ENCODE data around the gene HCN2. TPM values are rescaled to one million over a fixed set of nuclear protein-coding genes. Genes with fewer than 3 reads are reported as not detected.

HCN2 gene
- total RNA-seq, 2 experiments from 2014 or later = 0.18 TPM

DNA sequence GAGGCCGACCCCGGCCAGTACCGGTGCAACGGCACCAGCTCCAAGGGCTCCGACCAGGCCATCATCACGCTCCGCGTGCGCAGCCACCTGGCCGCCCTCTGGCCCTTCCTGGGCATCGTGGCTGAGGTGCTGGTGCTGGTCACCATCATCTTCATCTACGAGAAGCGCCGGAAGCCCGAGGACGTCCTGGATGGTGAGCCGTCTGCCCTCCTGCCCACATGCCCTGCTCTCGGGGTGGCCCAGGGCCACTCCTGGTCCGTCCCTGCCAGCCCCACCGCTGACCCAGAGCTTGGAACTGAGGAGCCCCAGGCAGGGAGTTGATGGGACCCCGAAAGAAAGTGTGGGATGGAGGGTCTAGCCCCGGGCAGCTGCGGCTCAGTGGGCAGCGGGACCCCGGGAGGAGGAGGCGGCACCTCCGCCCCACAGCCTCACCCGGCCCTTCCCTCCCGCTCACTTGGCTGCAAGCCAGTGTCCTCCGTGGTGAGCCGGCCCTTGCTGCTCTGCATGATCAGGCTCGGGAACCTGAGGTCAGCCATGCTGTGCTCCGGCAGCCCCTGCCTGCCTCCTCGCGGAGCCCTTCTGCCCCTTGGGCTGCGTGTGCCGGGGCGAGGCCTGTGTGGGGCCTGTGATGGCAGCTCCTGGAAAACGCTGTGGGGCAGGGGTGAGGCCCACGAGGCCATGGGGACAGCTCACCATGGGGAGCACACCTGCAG is 8.1 kb upstream of the HCN2 start:
- Mint-ChIP-seq H3K36me3 (ENCODE audit: low read depth) (peaks cover 11% of the 10 kb centered on the region), H3K9me3 (no peaks in the 10 kb centered on the region), H3K4me1 (ENCODE audit: low read depth) (peaks cover 12% of the 10 kb centered on the region), H3K4me3 (no peak overlapping the region), H3K27me3 (peaks cover 2% of the 10 kb centered on the region), H3K27ac (no peak overlapping the region)
- CTCF ChIA-PET = no interaction called here
- TF ChIP-seq, protein P1, sequence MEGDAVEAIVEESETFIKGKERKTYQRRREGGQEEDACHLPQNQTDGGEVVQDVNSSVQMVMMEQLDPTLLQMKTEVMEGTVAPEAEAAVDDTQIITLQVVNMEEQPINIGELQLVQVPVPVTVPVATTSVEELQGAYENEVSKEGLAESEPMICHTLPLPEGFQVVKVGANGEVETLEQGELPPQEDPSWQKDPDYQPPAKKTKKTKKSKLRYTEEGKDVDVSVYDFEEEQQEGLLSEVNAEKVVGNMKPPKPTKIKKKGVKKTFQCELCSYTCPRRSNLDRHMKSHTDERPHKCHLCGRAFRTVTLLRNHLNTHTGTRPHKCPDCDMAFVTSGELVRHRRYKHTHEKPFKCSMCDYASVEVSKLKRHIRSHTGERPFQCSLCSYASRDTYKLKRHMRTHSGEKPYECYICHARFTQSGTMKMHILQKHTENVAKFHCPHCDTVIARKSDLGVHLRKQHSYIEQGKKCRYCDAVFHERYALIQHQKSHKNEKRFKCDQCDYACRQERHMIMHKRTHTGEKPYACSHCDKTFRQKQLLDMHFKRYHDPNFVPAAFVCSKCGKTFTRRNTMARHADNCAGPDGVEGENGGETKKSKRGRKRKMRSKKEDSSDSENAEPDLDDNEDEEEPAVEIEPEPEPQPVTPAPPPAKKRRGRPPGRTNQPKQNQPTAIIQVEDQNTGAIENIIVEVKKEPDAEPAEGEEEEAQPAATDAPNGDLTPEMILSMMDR (IDR thresholded peaks at IDR 0.05) = no peak
- POLR2A ChIA-PET = interaction anchor here (1.0 to 1.3 kb wide), 2 partner anchors 9 to 15 kb away, joined by 3 to 5 read pairs; partner anchors contain the start of gene BSG
- DNase-seq (no peak), ATAC-seq (no peak)
- intact Hi-C loops (cut with micrococcal nuclease) = loop anchor here (10.0 kb wide), 1 partner anchor 153 kb away; no protein-coding TSS in a partner anchor

DNA sequence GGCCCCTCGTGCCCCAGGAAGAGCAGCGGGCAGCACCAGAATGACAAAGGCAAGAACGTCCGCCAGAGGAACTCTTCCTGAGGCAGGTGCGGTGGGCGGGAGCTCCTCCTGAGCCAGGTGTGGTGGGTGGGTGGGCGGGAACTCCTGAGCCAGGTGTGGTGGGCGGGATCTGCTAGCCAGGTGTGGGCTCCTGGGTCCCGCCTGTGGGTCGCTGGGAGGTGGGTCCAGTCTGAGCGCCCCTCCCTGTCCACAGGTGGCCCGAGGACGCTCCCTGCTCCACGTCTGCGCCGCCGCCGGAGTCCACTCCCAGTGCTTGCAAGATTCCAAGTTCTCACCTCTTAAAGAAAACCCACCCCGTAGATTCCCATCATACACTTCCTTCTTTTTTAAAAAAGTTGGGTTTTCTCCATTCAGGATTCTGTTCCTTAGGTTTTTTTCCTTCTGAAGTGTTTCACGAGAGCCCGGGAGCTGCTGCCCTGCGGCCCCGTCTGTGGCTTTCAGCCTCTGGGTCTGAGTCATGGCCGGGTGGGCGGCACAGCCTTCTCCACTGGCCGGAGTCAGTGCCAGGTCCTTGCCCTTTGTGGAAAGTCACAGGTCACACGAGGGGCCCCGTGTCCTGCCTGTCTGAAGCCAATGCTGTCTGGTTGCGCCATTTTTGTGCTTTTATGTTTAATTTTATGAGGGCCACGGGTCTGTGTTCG is 7.0 kb upstream of the HCN2 start:
- ATAC-seq = no peak
- peaks cover 8% of the 10 kb centered on the region for H3K36me3 Mint-ChIP-seq (ENCODE audit: low read depth)
- DNase-seq = no peak
- H3K27me3 Mint-ChIP-seq = peaks cover 2% of the 10 kb centered on the region
- POLR2A ChIA-PET = interaction anchor here (0.7 to 2.1 kb wide), 2 partner anchors 10 to 46 kb away, joined by 3 to 7 read pairs; partner anchors contain the start of gene BSG
- no peak overlapping the region for H3K27ac Mint-ChIP-seq
- no peak overlapping the region for H3K4me3 Mint-ChIP-seq
- H3K4me1 Mint-ChIP-seq (ENCODE audit: low read depth) = peaks cover 6% of the 10 kb centered on the region
- TF ChIP-seq, protein P1 (IDR thresholded peaks at IDR 0.05) = no peak
- no peaks in the 10 kb centered on the region for H3K9me3 Mint-ChIP-seq
- intact Hi-C loops (cut with micrococcal nuclease) = loop anchor here (10.0 kb wide), 1 partner anchor 152 kb away; no protein-coding TSS in a partner anchor
- CTCF ChIA-PET = interaction anchor here (0.6 kb wide), 1 partner anchor 155 kb away, joined by 3 read pairs; no protein-coding TSS in a partner anchor

DNA sequence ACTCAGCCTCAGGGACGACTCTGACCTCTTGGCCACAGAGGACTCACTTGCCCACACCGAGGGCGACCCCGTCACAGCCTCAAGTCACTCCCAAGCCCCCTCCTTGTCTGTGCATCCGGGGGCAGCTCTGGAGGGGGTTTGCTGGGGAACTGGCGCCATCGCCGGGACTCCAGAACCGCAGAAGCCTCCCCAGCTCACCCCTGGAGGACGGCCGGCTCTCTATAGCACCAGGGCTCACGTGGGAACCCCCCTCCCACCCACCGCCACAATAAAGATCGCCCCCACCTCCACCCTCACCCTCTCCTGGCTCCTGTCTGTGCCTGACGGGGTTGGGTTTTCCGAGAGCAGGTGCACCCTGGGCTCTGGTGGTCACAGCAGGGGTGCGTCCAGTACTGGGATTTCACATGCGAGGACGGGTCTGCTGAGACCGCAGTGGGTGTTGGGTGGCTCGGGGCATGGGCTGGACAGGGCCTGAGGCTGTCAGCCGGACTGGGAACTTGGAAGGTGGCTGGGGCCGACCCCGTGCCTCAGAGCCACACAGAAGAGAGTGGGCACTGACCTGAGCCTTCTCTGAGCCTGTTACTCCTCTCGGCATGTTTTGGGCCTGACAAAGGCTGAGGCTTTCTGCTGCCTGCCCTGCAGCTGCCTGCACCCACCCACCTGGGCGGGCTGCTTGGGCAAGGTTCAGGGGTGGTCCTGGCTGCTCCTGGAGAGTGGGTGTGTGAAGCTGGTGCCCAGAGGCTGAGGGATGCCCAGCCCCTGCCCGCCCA is 6.3 kb upstream of the HCN2 start:
- no peaks in the 10 kb centered on the region for H3K9me3 Mint-ChIP-seq
- H3K4me1 Mint-ChIP-seq (ENCODE audit: low read depth) = peaks cover 4% of the 10 kb centered on the region
- peaks cover 5% of the 10 kb centered on the region for H3K27me3 Mint-ChIP-seq
- DNase-seq (no peak), ATAC-seq (no peak)
- intact Hi-C loops (cut with micrococcal nuclease) = loop anchor here (10.0 kb wide), 1 partner anchor 151 kb away; no protein-coding TSS in a partner anchor
- POLR2A ChIA-PET = interaction anchor here (0.7 to 2.1 kb wide), 3 partner anchors 9 to 45 kb away, joined by 3 to 7 read pairs (median 3); partner anchors contain the start of gene BSG
- CTCF ChIA-PET = interaction anchor here (0.6 to 3.1 kb wide), 13 partner anchors 7 to 156 kb away, joined by 3 to 12 read pairs (median 4); partner anchors contain the start of genes BSG, CDC34 and POLRMT
- H3K27ac Mint-ChIP-seq = no peak overlapping the region
- TF ChIP-seq, protein P1 (IDR thresholded peaks at IDR 0.05) = no peak
- H3K36me3 Mint-ChIP-seq (ENCODE audit: low read depth) = peaks cover 7% of the 10 kb centered on the region
- H3K4me3 Mint-ChIP-seq = no peak overlapping the region

DNA sequence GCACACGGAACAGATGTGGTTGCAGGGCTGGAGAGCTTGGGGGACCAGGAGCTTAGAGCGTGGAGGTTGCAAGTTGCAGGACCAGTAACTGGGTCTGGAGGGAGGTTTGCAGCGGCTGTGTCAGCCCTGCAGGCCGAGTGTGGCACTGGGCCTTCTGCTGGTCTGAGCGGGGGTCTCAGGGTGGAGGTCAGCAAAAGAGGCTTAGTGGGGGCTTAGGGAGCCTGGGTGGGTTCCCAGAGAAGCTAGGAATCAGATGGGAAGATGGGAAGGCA is 5.8 kb upstream of the HCN2 start:
- H3K36me3 Mint-ChIP-seq (ENCODE audit: low read depth) = peaks cover 7% of the 10 kb centered on the region
- ChIA-PET POLR2A (interaction anchor here (0.9 to 2.1 kb wide), 2 partner anchors 9 to 11 kb away, joined by 3 to 7 read pairs; partner anchors contain the start of gene BSG), CTCF (interaction anchor here (0.6 to 3.1 kb wide), 17 partner anchors 8 to 385 kb away, joined by 3 to 12 read pairs (median 4); partner anchors contain the start of genes BSG, CDC34 and POLRMT)
- peaks cover 7% of the 10 kb centered on the region for H3K27me3 Mint-ChIP-seq
- intact Hi-C loops (cut with micrococcal nuclease) = loop anchor here (10.0 kb wide), 1 partner anchor 151 kb away; no protein-coding TSS in a partner anchor
- H3K4me3 Mint-ChIP-seq = no peak overlapping the region
- no peak overlapping the region for H3K27ac Mint-ChIP-seq
- no peaks in the 10 kb centered on the region for H3K9me3 Mint-ChIP-seq
- ATAC-seq = no peak
- DNase-seq = no peak
- peaks cover 3% of the 10 kb centered on the region for H3K4me1 Mint-ChIP-seq (ENCODE audit: low read depth)
- TF ChIP-seq, protein P1 (IDR thresholded peaks at IDR 0.05) = no peak
